22Rv1 (cell line): ENCODE data around the gene RNF115.

Experiments used
- ZFX ChIP-seq: fragments of 450-650 bp; IDR thresholded peaks from 2 replicates; pipeline ENCODE4 v1.6.1; 2017; ENCODE audit warnings: antibody characterized with exemption, borderline replicate concordance
- TF ChIP-seq, protein P1 (sequence below): fragments of 450-650 bp; IDR thresholded peaks from 2 replicates; pipeline ENCODE4 v1.5.1; 2017; ENCODE audit warnings: mild to moderate bottlenecking

DNA sequence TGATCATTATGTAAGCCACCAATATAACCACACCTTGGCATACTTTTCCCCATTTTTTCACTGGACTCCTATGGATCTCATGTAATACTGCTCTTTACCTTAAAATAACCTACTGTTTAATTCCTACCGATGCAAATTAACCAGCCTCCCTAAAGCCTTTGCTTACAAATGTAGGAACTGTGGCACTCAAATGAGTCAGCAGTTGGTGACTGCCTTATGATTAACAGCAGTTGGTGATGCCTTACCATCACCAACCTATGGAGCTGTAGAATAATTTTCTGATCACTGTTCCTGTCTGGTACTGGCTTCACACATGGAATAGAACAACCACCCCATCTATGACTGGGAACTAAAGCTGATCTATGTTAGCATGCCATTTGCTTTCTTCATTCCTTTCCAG lies 13.8 kb upstream of the RNF115 start:
- TF ChIP-seq, protein P1, sequence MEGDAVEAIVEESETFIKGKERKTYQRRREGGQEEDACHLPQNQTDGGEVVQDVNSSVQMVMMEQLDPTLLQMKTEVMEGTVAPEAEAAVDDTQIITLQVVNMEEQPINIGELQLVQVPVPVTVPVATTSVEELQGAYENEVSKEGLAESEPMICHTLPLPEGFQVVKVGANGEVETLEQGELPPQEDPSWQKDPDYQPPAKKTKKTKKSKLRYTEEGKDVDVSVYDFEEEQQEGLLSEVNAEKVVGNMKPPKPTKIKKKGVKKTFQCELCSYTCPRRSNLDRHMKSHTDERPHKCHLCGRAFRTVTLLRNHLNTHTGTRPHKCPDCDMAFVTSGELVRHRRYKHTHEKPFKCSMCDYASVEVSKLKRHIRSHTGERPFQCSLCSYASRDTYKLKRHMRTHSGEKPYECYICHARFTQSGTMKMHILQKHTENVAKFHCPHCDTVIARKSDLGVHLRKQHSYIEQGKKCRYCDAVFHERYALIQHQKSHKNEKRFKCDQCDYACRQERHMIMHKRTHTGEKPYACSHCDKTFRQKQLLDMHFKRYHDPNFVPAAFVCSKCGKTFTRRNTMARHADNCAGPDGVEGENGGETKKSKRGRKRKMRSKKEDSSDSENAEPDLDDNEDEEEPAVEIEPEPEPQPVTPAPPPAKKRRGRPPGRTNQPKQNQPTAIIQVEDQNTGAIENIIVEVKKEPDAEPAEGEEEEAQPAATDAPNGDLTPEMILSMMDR, result no peak
- TF ChIP-seq ZFX, result no peak
